K562 (cell line): ENCODE data around the gene CELSR3. TPM values are rescaled to one million over a fixed set of nuclear protein-coding genes. Genes with fewer than 3 reads are reported as not detected.

Experiments
- ATAC-seq: fragments of 200-7000 bp; cut with Tn5 transposase; 3 replicates; pipeline ENCODE4 v1.9.1; 2020; ENCODE audit warnings: moderate library complexity
- BruUV-seq: library from RNA; stranded (reverse); fragments of 400-500 nt; replicated peaks from 2 replicates; lab custom pipeline; 2021; lab: Mats Ljungman, UMichigan
- CTCF ChIA-PET: fragments of 300-600 bp; formaldehyde crosslinking; extraction: SDS; loops from one replicate; lab custom pipeline; 2021; ENCODE audit warnings: low intra/inter-chr PET ratio; lab: Yijun Ruan, JAX
- POLR2A ChIA-PET: fragments of 300-600, 350-650 bp; sonication (Branson Sonifier 250); formaldehyde crosslinking; extraction: SDS; loops from one replicate; lab custom pipeline; 2021; ENCODE audit warnings: antibody characterized with exemption, inconsistent platforms; lab: Yijun Ruan, JAX
- DNase-seq, 4 experiments: peaks; one replicate each; pipeline versions ENCODE4 v3.0.0 to v3.0.0-alpha.2; 2011 to 2018; ENCODE audit warnings: low spot score in 3 of 4, mixed read lengths in 3 of 4; ENCODE audit errors: extremely low read depth in 1 of 4
- FAIRE-seq: peaks from 2 replicates; lab custom pipeline; 2011; peaks lifted over from hg19 to GRCh38; lab: Jason Lieb, UNC
- H2AFZ ChIP-seq: 2 replicates; pipeline ENCODE4 v1.6.0; 2011; ENCODE audit warnings: low read depth, low read length, control low read depth, inconsistent platforms
- H3K27ac ChIP-seq: fragments of 200-600 bp; 3 replicates; pipeline ENCODE4 v1.8.0; 2011; ENCODE audit warnings: low read depth, mild to moderate bottlenecking, control low read depth, inconsistent platforms, low read length, moderate library complexity, mixed read lengths; ENCODE audit errors: extremely low read depth
- H3K27me3 ChIP-seq, 2 experiments: fragments of 300-600 bp in 1 of 2; 2 replicates in 1 of 2; 3 replicates in 1 of 2; pipeline versions ENCODE4 v1.6.0 to v1.8.0; 2011; ENCODE audit warnings: inconsistent platforms in 2 of 2, low read length in 2 of 2, mild to moderate bottlenecking in 1 of 2, mixed read lengths in 1 of 2, moderate library complexity in 1 of 2; ENCODE audit not compliant: control insufficient read depth in 2 of 2, insufficient read depth in 2 of 2
- H3K36me3 ChIP-seq: fragments of 300-600 bp; 3 replicates; pipeline ENCODE4 v1.8.0; 2011; ENCODE audit warnings: mild to moderate bottlenecking, low read length, inconsistent platforms; ENCODE audit not compliant: control insufficient read depth, insufficient read depth
- H3K4me1 ChIP-seq, 2 experiments: fragments of 200-600 bp in 1 of 2; replicated peaks in 1 of 2; 2 replicates in 1 of 2; 3 replicates in 1 of 2; pipeline versions ENCODE4 v1.5.1 to v1.8.0; 2011; ENCODE audit warnings: inconsistent platforms in 2 of 2, low read length in 2 of 2, mild to moderate bottlenecking in 1 of 2, mixed read lengths in 1 of 2, moderate library complexity in 1 of 2; ENCODE audit not compliant: control insufficient read depth in 2 of 2, insufficient read depth in 2 of 2
- H3K4me2 ChIP-seq: 2 replicates; pipeline ENCODE4 v1.6.1; 2011; ENCODE audit warnings: low read length, control low read depth, inconsistent platforms, mixed read lengths; ENCODE audit not compliant: insufficient read depth
- H3K4me3 ChIP-seq: fragments of 200-600 bp; sonication (generic), shearing (Covaris generic); 2 replicates; pipeline ENCODE4 v1.5.1; 2016; ENCODE audit warnings: control low read depth, inconsistent platforms
- H3K79me2 ChIP-seq: fragments of 200-600 bp; 3 replicates; pipeline ENCODE4 v1.8.0; 2011; ENCODE audit warnings: low read length, inconsistent platforms; ENCODE audit not compliant: control insufficient read depth, insufficient read depth
- H3K9ac ChIP-seq, 2 experiments: 2 replicates each; pipeline versions ENCODE4 v1.6.0 to v1.6.1; 2011; ENCODE audit warnings: low read depth in 2 of 2, low read length in 2 of 2, control low read depth in 1 of 2, inconsistent platforms in 1 of 2, mild to moderate bottlenecking in 1 of 2, mixed read lengths in 1 of 2; ENCODE audit not compliant: insufficient read depth in 1 of 2
- H3K9me1 ChIP-seq: one replicate; pipeline ENCODE4 v1.6.0; 2011; ENCODE audit warnings: inconsistent platforms, mild to moderate bottlenecking, low read length, moderate library complexity; ENCODE audit not compliant: control insufficient read depth, insufficient read depth
- H3K9me3 ChIP-seq: replicated peaks from 2 replicates; pipeline ENCODE4 v1.5.1; 2011; ENCODE audit warnings: low read depth, low read length, inconsistent platforms; ENCODE audit not compliant: control insufficient read depth, insufficient read depth
- H4K20me1 ChIP-seq: replicated peaks from 2 replicates; pipeline ENCODE4 v1.6.1; 2011; ENCODE audit warnings: low read length, inconsistent platforms, mixed read lengths; ENCODE audit not compliant: control insufficient read depth, insufficient read depth
- FOXM1 ChIP-seq, 2 experiments: fragments of 450-650 bp in 1 of 2; sonication (generic) in 1 of 2; formaldehyde crosslinking in 1 of 2; IDR thresholded peaks; 2 replicates each; pipeline versions ENCODE4 v1.6.1 to v1.9.0; 2017 to 2022; ENCODE audit warnings: low read depth in 2 of 2, mild to moderate bottlenecking in 2 of 2, missing genetic modification reagents in 1 of 2, moderate library complexity in 1 of 2
- POLR2AphosphoS5 ChIP-seq: IDR thresholded peaks from 2 replicates; pipeline ENCODE4 v1.6.1; 2011; ENCODE audit warnings: mild to moderate bottlenecking, low read depth, low read length, moderate library complexity; ENCODE audit not compliant: control insufficient read depth, insufficient read depth
- ZBTB7A ChIP-seq: IDR thresholded peaks from 2 replicates; pipeline ENCODE4 v1.6.1; 2011; ENCODE audit warnings: low read depth, mild to moderate bottlenecking, low read length, moderate library complexity, borderline replicate concordance; ENCODE audit not compliant: control insufficient read depth
- ZNF354B ChIP-seq: fragments of 250-450 bp; sonication (Bioruptor Pico); IDR thresholded peaks from 2 replicates; pipeline ENCODE4 v1.4.0; 2020
- ZNF778 ChIP-seq: fragments of 450-650 bp; formaldehyde crosslinking; IDR thresholded peaks from 2 replicates; pipeline ENCODE4 v1.4.0; 2020; ENCODE audit warnings: mild to moderate bottlenecking, moderate library complexity
- WGBS: fragments of 100-300 bp; shearing (Covaris generic); methylation state at CpG from one replicate; pipeline ENCODE4 v1.1.6; 2016; ENCODE audit warnings: low coverage, mixed read lengths; ENCODE audit not compliant: insufficient coverage; ENCODE audit errors: missing lambda C conversion rate; 5-methylcytosine and 5-hydroxymethylcytosine counted together
- in situ Hi-C: fragments of 300-500 bp; cut with MboI; formaldehyde crosslinking; loops from 4 replicates; pipeline ENCODE4 v1.15.0; 2018; ENCODE audit warnings: inconsistent platforms, mixed read lengths
- intact Hi-C: fragments of 100-400 bp; cut with micrococcal nuclease; formaldehyde crosslinking; loops from 2 replicates; pipeline ENCODE4 v1.14.2; 2022
- polyA plus RNA-seq, 8 experiments: library from polyadenylated mRNA; depleted of rRNA in 4 of 8; stranded (reverse) in 5 of 8; unstranded in 3 of 8; fragments of >200 nt; fragmentation: Nextera tagmentation in 2 of 8; fragmentation: Illumina TruSeq in 1 of 8; extraction: Ambion mirVana in 2 of 8; extraction: Trizol in 1 of 8; gene quantifications; 2 replicates each; pipeline versions ENCODE4 v1.2.1 to v1.2.3, GENCODE V29; 2011 to 2014; ENCODE audit warnings: inconsistent platforms in 1 of 8, missing spikeins in 1 of 8
- total RNA-seq, 7 experiments: library from RNA; depleted of rRNA in 6 of 7; stranded (reverse); fragments of >200 nt in 6 of 7; fragmentation: Illumina TruSeq in 2 of 7; extraction: Trizol in 2 of 7; gene quantifications; 2 replicates each; pipeline versions ENCODE4 v1.2.1 to v1.2.3, GENCODE V29; 2011 to 2021; ENCODE audit warnings: low replicate concordance in 1 of 7
- TF ChIP-seq, protein P1 (sequence below): fragments of 450-650 bp; IDR thresholded peaks from 2 replicates; pipeline ENCODE4 v1.6.1; 2017; ENCODE audit warnings: antibody characterized with exemption, mild to moderate bottlenecking
- TF ChIP-seq, protein P2 (sequence below): fragments of 250-450 bp; sonication (Bioruptor Pico); IDR thresholded peaks from 2 replicates; pipeline ENCODE4 v1.5.0; 2021; ENCODE audit warnings: mild to moderate bottlenecking, borderline replicate concordance
- TF ChIP-seq, protein P3 (sequence below): fragments of 250-450 bp; sonication (Bioruptor Pico); IDR thresholded peaks from 2 replicates; pipeline ENCODE4 v1.5.0; 2021; ENCODE audit warnings: mild to moderate bottlenecking, moderate library complexity

The CELSR3 gene
- total and polyA plus RNA-seq, 9 of the 15 experiments (the other 6 are each of a cell fraction or from before 2014, with no cell fraction given): 0.10 to 2.7 (median 0.76) TPM

DNA sequence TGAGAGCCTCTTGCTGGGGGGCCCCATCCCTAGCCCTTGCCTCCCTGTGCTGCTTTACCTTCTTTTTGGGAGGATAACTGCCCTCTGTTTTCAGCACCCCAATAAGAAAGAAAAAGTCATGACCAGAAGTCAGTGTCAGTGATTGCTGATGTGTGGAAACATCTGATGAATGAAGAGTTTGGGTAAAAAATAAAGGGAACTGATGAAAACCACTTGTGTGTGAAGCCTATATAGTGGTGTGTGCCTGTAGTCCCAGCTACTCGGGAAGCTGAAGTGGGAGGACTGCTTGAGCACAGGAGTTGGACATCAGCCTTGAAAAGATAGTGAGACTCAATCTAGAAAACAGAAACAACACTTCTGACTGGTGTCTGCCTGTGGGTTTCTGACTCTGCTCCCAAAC is 9.8 kb upstream of the CELSR3 start (continued):
- no peak for TF ChIP-seq ZNF778
- TF ChIP-seq, protein P1, sequence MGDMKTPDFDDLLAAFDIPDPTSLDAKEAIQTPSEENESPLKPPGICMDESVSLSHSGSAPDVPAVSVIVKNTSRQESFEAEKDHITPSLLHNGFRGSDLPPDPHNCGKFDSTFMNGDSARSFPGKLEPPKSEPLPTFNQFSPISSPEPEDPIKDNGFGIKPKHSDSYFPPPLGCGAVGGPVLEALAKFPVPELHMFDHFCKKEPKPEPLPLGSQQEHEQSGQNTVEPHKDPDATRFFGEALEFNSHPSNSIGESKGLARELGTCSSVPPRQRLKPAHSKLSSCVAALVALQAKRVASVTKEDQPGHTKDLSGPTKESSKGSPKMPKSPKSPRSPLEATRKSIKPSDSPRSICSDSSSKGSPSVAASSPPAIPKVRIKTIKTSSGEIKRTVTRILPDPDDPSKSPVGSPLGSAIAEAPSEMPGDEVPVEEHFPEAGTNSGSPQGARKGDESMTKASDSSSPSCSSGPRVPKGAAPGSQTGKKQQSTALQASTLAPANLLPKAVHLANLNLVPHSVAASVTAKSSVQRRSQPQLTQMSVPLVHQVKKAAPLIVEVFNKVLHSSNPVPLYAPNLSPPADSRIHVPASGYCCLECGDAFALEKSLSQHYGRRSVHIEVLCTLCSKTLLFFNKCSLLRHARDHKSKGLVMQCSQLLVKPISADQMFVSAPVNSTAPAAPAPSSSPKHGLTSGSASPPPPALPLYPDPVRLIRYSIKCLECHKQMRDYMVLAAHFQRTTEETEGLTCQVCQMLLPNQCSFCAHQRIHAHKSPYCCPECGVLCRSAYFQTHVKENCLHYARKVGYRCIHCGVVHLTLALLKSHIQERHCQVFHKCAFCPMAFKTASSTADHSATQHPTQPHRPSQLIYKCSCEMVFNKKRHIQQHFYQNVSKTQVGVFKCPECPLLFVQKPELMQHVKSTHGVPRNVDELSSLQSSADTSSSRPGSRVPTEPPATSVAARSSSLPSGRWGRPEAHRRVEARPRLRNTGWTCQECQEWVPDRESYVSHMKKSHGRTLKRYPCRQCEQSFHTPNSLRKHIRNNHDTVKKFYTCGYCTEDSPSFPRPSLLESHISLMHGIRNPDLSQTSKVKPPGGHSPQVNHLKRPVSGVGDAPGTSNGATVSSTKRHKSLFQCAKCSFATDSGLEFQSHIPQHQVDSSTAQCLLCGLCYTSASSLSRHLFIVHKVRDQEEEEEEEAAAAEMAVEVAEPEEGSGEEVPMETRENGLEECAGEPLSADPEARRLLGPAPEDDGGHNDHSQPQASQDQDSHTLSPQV: no peak

DNA sequence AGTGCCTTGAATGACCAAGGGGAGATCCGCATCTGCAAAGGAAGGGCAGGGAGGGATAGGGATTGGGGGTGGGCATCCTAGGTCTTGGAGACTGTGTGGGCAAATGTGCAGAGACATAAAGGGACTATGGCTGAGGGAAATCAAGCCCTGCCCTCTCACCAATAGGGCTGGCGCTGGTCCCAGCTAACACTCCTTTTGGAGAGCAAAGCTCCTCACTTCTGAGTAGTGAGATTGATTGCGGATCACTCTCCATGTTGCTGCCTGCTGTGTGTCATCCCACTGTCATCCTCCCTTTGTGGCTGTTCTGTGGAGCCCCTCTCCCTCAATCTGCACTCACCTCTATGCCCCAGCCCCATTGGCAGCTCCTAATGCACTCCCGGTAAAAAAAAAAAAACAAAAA is 2.2 kb upstream of the CELSR3 start:
- POLR2A ChIA-PET: interaction anchor here (0.6 to 0.7 kb wide), 2 partner anchors 397 to 494 kb away, joined by 3 read pairs; no protein-coding TSS in a partner anchor
- TF ChIP-seq, protein P2, sequence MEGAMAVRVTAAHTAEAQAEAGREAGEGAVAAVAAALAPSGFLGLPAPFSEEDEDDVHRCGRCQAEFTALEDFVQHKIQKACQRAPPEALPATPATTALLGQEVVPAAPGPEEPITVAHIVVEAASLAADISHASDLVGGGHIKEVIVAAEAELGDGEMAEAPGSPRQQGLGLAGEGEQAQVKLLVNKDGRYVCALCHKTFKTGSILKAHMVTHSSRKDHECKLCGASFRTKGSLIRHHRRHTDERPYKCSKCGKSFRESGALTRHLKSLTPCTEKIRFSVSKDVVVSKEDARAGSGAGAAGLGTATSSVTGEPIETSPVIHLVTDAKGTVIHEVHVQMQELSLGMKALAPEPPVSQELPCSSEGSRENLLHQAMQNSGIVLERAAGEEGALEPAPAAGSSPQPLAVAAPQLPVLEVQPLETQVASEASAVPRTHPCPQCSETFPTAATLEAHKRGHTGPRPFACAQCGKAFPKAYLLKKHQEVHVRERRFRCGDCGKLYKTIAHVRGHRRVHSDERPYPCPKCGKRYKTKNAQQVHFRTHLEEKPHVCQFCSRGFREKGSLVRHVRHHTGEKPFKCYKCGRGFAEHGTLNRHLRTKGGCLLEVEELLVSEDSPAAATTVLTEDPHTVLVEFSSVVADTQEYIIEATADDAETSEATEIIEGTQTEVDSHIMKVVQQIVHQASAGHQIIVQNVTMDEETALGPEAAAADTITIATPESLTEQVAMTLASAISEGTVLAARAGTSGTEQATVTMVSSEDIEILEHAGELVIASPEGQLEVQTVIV (CRISPR knock-in tag): no peak
- TF ChIP-seq FOXM1 (IDR thresholded peaks at IDR 0.05; ENCODE audit: low read depth) (no peak), FOXM1 (CRISPR knock-in tag; IDR thresholded peaks at IDR 0.05; ENCODE audit: low read depth) (no peak), ZBTB7A (no peak), ZNF354B (CRISPR knock-in tag) (no peak), POLR2AphosphoS5 (no peak)
- TF ChIP-seq, protein P3, sequence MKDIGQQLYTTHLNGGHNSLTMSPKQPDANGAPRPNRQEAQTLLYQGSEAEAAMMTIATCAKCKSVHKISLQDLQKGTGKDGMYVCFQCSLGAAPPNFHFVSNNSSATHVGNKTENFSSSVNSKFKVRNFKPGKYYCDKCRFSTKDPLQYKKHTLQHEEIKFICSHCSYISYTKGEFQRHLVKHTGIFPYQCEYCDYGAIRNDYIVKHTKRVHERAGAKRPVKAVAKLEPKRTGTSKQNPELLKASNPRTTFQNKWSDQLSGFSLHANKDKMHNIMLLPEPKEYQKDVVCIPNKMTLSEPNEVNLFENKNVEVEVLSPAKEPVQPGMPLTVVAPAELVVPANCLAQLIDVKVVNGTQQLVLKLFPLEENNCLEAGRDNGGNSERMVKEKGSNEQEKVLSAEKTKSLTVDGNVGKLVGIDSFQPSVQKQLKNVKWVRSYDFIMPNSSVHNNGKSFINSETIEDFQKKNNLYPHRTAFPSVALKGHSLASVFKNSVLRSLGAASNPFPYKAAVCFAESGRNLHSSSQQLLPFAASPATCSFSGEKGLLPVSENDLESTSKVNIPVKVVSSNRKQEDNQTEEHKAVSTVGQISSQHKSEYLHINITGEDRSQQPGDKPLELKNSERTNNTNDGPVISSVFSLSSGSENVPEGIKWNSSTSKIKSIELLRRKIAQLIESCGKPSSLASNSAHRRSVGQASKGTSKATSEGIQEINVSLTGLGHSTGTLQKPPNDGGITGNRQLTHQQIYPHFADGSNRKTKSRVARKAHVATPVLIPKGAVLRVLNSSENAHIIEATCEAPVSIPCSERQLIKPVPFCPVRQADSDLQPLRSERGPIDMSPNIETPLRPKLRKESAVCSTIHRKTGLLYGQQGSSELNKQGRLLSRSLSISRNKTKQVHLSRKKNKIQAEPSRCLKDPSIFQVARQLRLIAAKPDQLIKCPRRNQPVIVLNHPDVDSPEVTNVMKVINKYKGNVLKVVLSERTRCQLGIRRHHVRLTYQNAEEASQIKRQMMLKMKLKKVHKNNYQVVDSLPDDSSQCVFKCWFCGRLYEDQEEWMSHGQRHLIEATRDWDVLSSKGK (CRISPR knock-in tag): no peak

More for the DNA sequence above, 2.2 kb upstream of the CELSR3 start:
- no peaks in the 10 kb centered on the region for H3K79me2 ChIP-seq
- H3K27me3 ChIP-seq: no peaks in the 10 kb centered on the region
- peaks cover 2 to 36% of the 10 kb centered on the region in 2 experiments; a peak in 4 of 5 replicates for H3K4me1 ChIP-seq
- no TSS peak for BruUV-seq
- FAIRE-seq: no peak
- WGBS: 70% methylated on average over 3 of the region's 4 CpGs
- H3K4me3 ChIP-seq: no peak overlapping the region
- H3K4me2 ChIP-seq: no peak overlapping the region
- no peak for ATAC-seq
- no peaks in the 10 kb centered on the region for H3K9me1 ChIP-seq
- no peaks in the 10 kb centered on the region for H4K20me1 ChIP-seq
- no peak overlapping the region for H2AFZ ChIP-seq
- in situ Hi-C loops: no loop called here
- CTCF ChIA-PET: interaction anchor here (0.7 kb wide), 1 partner anchor 195 kb away, joined by 3 read pairs; no protein-coding TSS in a partner anchor
- H3K36me3 ChIP-seq: peaks cover 2% of the 10 kb centered on the region; the same call in 1 of the 3 replicates
- DNase-seq: no peak
- H3K9me3 ChIP-seq: no peaks in the 10 kb centered on the region
- no peak overlapping the region for H3K27ac ChIP-seq
- peak overlapping the region in 1 of 2 experiments; percentile 6; a peak in 2 of 4 replicates for H3K9ac ChIP-seq
- intact Hi-C loops: no loop called here
